ENCODE results near the gene CORO2A.
"Not testable (repeated sequence)": the region's sequence is repeated elsewhere in the genome, so short reads cannot be mapped to it uniquely, and the experiment has no call there.

The CORO2A gene

DNA sequence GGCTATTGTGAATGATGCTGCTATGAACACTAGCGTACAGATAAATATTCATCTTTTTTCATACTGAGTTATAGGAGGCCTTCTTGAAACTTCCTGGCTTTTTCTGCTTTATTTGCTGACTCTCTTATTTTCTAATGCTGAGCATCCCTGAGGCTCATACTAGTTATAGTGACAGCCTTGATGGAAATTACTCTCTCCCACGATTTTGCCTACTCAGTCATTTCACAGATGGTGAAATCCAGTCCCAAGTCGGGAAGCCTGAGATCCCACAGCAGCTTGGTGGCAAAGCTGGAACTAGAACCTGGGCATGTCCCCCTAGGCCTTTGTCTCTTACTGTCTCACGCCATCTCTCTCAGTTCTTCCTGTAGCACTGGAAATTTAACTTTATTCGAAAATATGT, 113.5 kb downstream of the CORO2A start:
- no peak for DNase-seq

DNA sequence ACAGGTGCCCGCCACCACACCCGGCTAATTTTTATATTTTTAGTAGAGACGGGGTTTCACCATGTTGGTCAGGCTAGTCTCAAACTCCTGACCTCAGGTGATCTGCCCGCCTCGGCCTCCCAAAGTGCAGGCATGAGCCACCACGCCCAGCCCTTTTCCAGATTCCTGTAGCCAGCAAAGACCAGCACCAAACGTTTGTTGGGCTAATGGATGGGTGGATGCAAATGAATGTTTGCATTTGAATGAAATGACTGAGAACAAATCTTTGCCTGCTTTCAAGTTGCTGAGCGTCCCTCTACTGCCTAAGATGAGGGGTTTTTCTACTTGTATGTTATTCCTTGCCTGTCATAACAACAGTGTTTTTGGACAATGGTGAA, 115.9 kb downstream of the CORO2A start:
- not testable (repeated sequence) for DNase-seq

DNA sequence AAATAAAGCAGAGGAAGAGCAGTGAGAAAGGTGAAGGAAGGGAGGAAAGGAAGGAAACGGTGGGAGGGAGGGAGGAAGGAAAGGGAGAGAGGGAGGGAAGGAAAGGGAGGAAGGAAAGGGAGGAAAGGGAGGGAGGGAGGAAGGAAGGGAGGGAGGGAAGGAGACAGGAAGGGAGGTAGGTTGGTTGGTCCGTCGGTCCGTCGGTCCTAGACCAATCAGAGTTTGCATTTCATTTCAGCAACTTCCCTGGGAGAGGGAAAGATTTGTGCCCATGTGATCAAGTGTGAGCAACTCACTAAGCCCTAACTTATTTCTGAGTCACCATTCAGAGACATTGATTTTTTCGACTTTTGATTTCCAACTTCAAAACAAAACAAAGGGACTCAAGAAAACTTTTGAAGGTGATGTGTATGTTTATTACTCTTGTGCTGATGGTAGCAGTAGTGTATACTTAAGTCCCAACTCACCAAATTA, 117.1 kb downstream of the CORO2A start:
- no peak for DNase-seq

DNA sequence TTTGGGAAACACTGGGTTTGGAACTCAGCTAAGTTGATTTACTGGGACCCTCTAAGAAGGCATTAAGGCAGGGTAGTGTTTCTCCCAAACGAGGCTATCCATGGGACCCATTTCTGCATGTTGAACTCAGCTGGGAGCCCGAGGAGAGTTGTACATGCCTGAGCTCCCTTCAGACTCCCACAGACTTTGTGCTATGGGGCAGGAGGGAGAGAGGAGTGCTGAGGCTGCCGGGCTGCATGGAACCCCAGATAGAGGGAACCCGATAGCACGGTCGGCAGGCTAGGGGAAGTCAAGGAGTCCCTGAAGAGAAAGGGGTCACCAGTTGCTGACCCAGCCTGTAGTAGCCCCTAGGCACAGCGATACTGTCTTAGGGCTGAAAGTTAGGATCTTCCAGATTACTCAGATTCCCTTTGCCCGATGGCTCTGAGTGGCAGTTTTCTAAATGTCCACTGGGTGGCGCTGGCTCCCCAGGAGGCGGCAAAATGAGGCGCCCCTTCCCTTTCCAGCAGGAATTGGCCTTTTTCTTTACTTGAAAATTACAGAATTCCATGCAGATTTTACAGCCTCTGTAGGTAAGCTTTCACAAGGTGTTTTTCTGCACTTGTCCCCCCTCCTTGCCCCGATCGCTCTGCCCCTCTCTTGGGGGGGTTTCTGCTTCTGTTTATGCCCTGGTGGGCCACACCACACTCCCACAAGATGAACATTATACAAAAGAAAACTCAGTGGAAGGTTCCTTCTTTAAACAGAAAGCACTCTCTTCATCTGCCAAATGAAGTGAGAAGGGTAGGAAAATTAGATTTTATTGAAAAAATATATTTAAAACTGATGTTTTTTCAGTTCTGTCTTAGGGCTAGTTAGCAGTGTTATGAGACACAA, 118.1 kb downstream of the CORO2A start:
- DNase-seq = no peak

DNA sequence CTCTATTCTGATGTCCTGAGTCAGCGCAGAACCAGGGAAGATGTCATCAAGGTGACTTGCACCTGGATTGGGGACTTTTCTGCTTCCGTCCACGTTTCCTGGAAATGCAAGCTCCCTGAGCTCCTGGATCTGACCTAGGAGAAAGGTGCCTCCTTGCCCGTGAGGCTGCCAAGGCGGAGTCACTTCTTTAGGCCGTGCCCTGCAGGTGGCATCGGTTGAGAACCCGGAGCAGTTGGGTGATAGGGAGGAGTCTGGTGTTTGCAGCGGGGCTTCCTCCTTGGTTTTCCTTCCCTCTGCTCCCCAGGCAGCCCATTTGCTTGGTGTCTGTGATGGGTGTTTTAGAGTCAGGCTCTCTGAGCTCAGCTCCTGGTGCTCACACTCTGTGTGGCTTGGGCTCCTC, 120.7 kb downstream of the CORO2A start:
- no peak for DNase-seq

All from 8988T (cell line).